Parathyroid adenoma (tissue), 2 donors: ENCODE data around the gene SPIB.

Experiments
- H2AFZ ChIP-seq: fragments of 300-600 bp; sonication (generic); one replicate; pipeline ENCODE4 v1.7.0; 2017; ENCODE audit warnings: antibody characterized with exemption, mild to moderate bottlenecking
- H3K27ac ChIP-seq: fragments of 300-600 bp; sonication (generic); one replicate; pipeline ENCODE4 v1.7.0; 2017
- H3K27me3 ChIP-seq: fragments of 300-600 bp; sonication (generic); one replicate; pipeline ENCODE4 v1.7.0; 2017; ENCODE audit warnings: low read length; ENCODE audit not compliant: control insufficient read depth, insufficient read depth
- H3K36me3 ChIP-seq: fragments of 300-600 bp; sonication (generic); one replicate; pipeline ENCODE4 v1.7.0; 2017; ENCODE audit warnings: low read length; ENCODE audit not compliant: control insufficient read depth, insufficient read depth
- H3K4me1 ChIP-seq: fragments of 300-600 bp; sonication (generic); one replicate; pipeline ENCODE4 v1.7.0; 2017; ENCODE audit warnings: control low read depth
- H3K4me2 ChIP-seq: fragments of 300-600 bp; sonication (generic); one replicate; pipeline ENCODE4 v1.7.0; 2017; ENCODE audit warnings: low read length
- H3K4me3 ChIP-seq: fragments of 300-600 bp; sonication (generic); one replicate; pipeline ENCODE4 v1.7.0; 2017; ENCODE audit warnings: low read depth, low read length
- H3K79me2 ChIP-seq: fragments of 300-600 bp; sonication (generic); one replicate; pipeline ENCODE4 v1.7.0; 2017; ENCODE audit warnings: control low read depth
- H3K9ac ChIP-seq: fragments of 300-600 bp; sonication (generic); one replicate; pipeline ENCODE4 v1.7.0; 2017; ENCODE audit warnings: mild to moderate bottlenecking
- H3K9me3 ChIP-seq: fragments of 300-600 bp; sonication (generic); one replicate; pipeline ENCODE4 v1.7.0; 2017; ENCODE audit warnings: low read length; ENCODE audit not compliant: control insufficient read depth
- CTCF ChIP-seq: fragments of 300-600 bp; sonication (generic); IDR thresholded peaks from one replicate; pipeline ENCODE4 v1.7.0; 2017; ENCODE audit warnings: antibody characterized with exemption, mild to moderate bottlenecking
- donor health status: primary hyperparathyroidism.

SPIB gene

DNA sequence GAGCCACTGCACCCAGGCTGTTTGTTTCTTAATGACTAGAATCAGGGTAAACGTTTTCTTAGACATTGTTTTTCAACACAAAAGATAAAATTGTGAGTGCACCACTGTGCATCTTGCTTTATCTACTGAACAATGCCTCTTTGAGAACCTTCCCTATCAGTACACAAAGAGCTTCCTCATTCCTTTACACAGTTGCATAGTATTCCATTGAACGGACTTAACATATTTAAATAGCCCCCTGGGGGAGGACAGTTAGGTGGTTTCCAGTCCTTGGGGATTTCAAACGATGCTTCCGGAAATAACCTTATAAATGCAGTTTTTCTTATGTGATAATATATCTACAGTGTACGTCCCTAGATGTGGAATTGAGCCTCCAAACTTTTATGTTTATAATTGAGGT, 26.0 kb upstream of the SPIB start:
- Histone ChIP-seq H3K9me3 (no peaks in the 10 kb centered on the region), H3K27ac (no peak overlapping the region), H2AFZ (no peak overlapping the region), H3K27me3 (no peaks in the 10 kb centered on the region), H3K4me3 (no peak overlapping the region), H3K4me1 (no peaks in the 10 kb centered on the region), H3K9ac (no peak overlapping the region), H3K36me3 (no peaks in the 10 kb centered on the region), H3K79me2 (peaks cover 12% of the 10 kb centered on the region), H3K4me2 (no peak overlapping the region)
- no peak for TF ChIP-seq CTCF

DNA sequence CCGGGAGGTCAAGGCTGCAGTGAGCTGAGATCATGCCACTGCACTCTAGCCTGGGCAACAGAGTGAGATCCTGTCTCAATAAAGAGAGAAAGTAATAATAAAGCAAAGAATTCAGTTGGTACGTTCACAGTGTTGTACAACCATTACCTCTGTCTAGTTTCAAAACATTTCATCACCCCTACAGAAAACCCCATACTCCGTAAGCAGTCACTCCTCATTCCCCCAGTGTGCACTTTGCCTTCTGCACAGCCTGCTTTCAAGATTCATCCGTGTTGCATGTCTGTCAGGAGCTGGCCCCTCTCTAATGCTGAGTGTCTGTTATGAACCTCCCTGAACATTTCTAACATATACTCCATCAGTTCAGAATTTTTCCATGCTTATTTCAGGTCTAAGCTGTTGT, 25.1 kb upstream of the SPIB start:
- Histone ChIP-seq H3K27me3 (no peaks in the 10 kb centered on the region), H3K4me1 (no peaks in the 10 kb centered on the region), H3K36me3 (no peaks in the 10 kb centered on the region), H2AFZ (no peak overlapping the region), H3K79me2 (peaks cover 12% of the 10 kb centered on the region), H3K9me3 (no peaks in the 10 kb centered on the region), H3K4me3 (no peak overlapping the region), H3K9ac (no peak overlapping the region), H3K4me2 (no peak overlapping the region), H3K27ac (no peak overlapping the region)
- TF ChIP-seq CTCF = no peak

DNA sequence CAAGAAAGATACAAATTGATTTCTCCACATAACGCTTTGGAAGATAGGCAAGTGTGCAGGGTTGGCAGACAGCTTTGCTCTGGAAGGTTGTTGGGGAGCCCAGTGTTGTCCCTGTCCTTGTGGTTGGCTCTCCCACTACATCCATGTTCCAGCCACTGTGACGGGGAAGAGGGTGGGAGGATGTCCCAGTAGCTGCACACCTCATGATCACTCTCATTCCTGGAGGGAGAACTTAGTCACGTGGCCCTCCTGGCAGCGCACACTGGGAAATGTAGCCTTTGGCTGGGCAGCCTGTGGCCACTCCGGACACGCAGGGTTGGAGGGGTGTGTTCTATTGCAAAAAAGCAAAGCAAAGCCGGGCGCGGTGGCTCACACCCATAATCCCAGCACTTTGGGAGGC, 24.7 kb upstream of the SPIB start:
- no peak overlapping the region for H3K4me2 ChIP-seq
- no peak overlapping the region for H3K27ac ChIP-seq
- no peaks in the 10 kb centered on the region for H3K36me3 ChIP-seq
- H3K9ac ChIP-seq = no peak overlapping the region
- TF ChIP-seq CTCF = no peak
- H3K9me3 ChIP-seq = no peaks in the 10 kb centered on the region
- H3K4me3 ChIP-seq = no peak overlapping the region
- peaks cover 12% of the 10 kb centered on the region for H3K79me2 ChIP-seq
- H3K27me3 ChIP-seq = no peaks in the 10 kb centered on the region
- H3K4me1 ChIP-seq = no peaks in the 10 kb centered on the region
- no peak overlapping the region for H2AFZ ChIP-seq

DNA sequence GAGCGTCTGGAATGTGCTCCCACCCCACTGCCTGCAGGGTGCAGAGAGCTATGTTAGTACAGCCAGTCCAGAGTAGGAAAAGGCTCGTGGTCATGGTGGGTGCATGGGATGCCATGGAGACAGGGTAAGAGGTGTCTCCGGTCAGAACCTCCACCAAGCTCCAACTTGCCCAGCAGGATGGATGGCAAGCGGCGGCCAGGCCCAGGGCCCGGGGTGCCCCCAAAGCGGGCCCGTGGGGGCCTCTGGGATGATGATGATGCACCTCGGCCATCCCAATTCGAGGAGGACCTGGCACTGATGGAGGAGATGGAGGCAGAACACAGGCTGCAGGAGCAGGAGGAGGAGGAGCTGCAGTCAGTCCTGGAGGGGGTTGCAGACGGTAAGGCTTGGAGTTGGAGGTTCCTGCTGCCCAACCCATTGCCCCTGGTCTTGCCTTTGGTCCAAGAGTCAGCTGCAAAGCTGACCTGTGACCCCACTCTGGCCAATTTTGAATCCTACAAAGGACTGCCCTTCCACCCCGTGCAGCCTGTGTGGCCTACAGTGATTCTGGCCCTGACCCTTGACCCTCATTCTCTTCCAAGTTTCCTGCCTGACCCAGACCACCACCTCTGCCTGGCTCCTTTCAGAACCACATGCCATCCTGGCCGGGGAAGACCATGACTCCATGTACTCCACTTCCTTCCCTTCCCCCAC, 19.9 kb upstream of the SPIB start:
- TF ChIP-seq CTCF = no peak

DNA sequence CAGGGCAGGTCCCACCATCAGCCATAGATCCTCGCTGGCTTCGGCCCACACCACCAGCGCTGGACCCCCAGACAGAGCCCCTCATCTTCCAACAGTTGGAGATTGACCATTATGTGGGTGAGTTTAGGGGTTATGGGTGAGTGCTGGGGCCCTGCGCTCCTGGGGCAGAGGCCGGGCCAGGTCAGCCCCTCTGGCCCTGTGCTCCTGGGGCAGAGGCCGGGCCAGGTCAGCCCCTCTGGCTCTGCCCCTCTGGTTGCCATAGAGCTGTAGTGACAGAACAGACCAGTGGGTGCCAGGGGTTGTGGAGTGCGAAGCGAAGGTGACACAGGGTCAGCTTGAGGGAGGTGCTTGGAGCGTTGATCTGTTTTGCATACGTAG, 19.4 kb upstream of the SPIB start:
- H3K4me2 ChIP-seq = no peak overlapping the region
- H3K9me3 ChIP-seq = no peaks in the 10 kb centered on the region
- H3K4me3 ChIP-seq = no peak overlapping the region
- TF ChIP-seq CTCF = no peak
- no peak overlapping the region for H3K9ac ChIP-seq
- H3K4me1 ChIP-seq = no peaks in the 10 kb centered on the region
- H3K27ac ChIP-seq = no peak overlapping the region
- no peak overlapping the region for H2AFZ ChIP-seq
- no peaks in the 10 kb centered on the region for H3K36me3 ChIP-seq
- no peaks in the 10 kb centered on the region for H3K79me2 ChIP-seq
- H3K27me3 ChIP-seq = no peaks in the 10 kb centered on the region

More for the DNA sequence above, 19.9 kb upstream of the SPIB start:
- H3K36me3 ChIP-seq = no peaks in the 10 kb centered on the region
- no peaks in the 10 kb centered on the region for H3K27me3 ChIP-seq
- no peak overlapping the region for H3K4me2 ChIP-seq
- H3K4me1 ChIP-seq = no peaks in the 10 kb centered on the region
- H3K9me3 ChIP-seq = no peaks in the 10 kb centered on the region
- no peak overlapping the region for H2AFZ ChIP-seq
- peaks cover 2% of the 10 kb centered on the region for H3K79me2 ChIP-seq
- H3K9ac ChIP-seq = no peak overlapping the region
- no peak overlapping the region for H3K27ac ChIP-seq
- no peak overlapping the region for H3K4me3 ChIP-seq
